OCI-LY1 (cell line): Measurements from ENCODE around the gene LACC1.

Source experiments
- H2AFZ ChIP-seq: fragments of 200-600 bp; sonication (generic), shearing (Covaris generic); 2 replicates; pipeline ENCODE4 v1.6.0; 2014; ENCODE audit warnings: antibody characterized with exemption, mild to moderate bottlenecking, low read length
- H3F3A ChIP-seq: fragments of 200-600 bp; sonication (generic), shearing (Covaris generic); 2 replicates; pipeline ENCODE4 v1.6.0; 2014; ENCODE audit warnings: mild to moderate bottlenecking, antibody characterized with exemption, low read length, moderate library complexity; ENCODE audit not compliant: insufficient read depth
- H3K27ac ChIP-seq: fragments of 200-600 bp; sonication (generic); 2 replicates; pipeline ENCODE4 v1.5.1; 2014; ENCODE audit warnings: low read length, mixed run types, mild to moderate bottlenecking, low read depth; ENCODE audit not compliant: poor library complexity, severe bottlenecking
- H3K27me3 ChIP-seq: fragments of 200-600 bp; sonication (generic); 2 replicates; pipeline ENCODE4 v1.6.0; 2014; ENCODE audit warnings: antibody characterized with exemption, mild to moderate bottlenecking, low read length, moderate library complexity; ENCODE audit not compliant: insufficient read depth
- H3K36me3 ChIP-seq: fragments of 200-600 bp; sonication (generic); 2 replicates; pipeline ENCODE4 v1.6.1; 2014; ENCODE audit warnings: mild to moderate bottlenecking, antibody characterized with exemption, low read length, moderate library complexity, mixed read lengths; ENCODE audit not compliant: insufficient read depth
- H3K4me1 ChIP-seq: fragments of 200-600 bp; sonication (generic); 2 replicates; pipeline ENCODE4 v1.5.1; 2014; ENCODE audit warnings: mild to moderate bottlenecking, low read length, moderate library complexity; ENCODE audit not compliant: insufficient read depth, severe bottlenecking
- H3K4me2 ChIP-seq: fragments of 200-600 bp; sonication (generic), shearing (Covaris generic); 2 replicates; pipeline ENCODE4 v1.6.1; 2014; ENCODE audit warnings: low read length
- H3K4me3 ChIP-seq: fragments of 200-600 bp; sonication (generic); 2 replicates; pipeline ENCODE4 v1.5.1; 2014; ENCODE audit warnings: low read length, low read depth, mild to moderate bottlenecking, mixed read lengths; ENCODE audit not compliant: poor library complexity, severe bottlenecking
- H3K79me2 ChIP-seq: fragments of 200-600 bp; shearing (Covaris generic); 2 replicates; pipeline ENCODE4 v1.6.1; 2016; ENCODE audit warnings: mixed run types, low read length, mixed read lengths; ENCODE audit not compliant: insufficient read depth
- H3K9ac ChIP-seq: fragments of 200-600 bp; sonication (generic), shearing (Covaris generic); 2 replicates; pipeline ENCODE4 v1.6.1; 2014; ENCODE audit warnings: mild to moderate bottlenecking, low read length, mixed read lengths
- H3K9me2 ChIP-seq: fragments of 200-600 bp; sonication (generic), shearing (Covaris generic); 2 replicates; pipeline ENCODE4 v1.6.1; 2014; ENCODE audit warnings: low read depth, mild to moderate bottlenecking, low read length, mixed read lengths
- H3K9me3 ChIP-seq: fragments of 200-600 bp; shearing (Covaris generic); 2 replicates; pipeline ENCODE4 v1.6.1; 2014; ENCODE audit warnings: low read length, mixed read lengths
- H4K20me1 ChIP-seq: fragments of 200-600 bp; sonication (generic), shearing (Covaris generic); 2 replicates; pipeline ENCODE4 v1.6.0; 2016; ENCODE audit warnings: mild to moderate bottlenecking, low read length; ENCODE audit not compliant: insufficient read depth
- EZH2 ChIP-seq: fragments of 200-600 bp; sonication (generic), shearing (Covaris generic); IDR thresholded peaks from 2 replicates; pipeline ENCODE4 v1.8.0; 2017; ENCODE audit warnings: borderline replicate concordance, mixed run types, mild to moderate bottlenecking, antibody characterized with exemption, low read length, moderate library complexity, mixed read lengths
- TF ChIP-seq, protein P1 (sequence below): fragments of 200-600 bp; sonication (generic), shearing (Covaris generic); IDR thresholded peaks from 2 replicates; pipeline ENCODE4 v1.5.1; 2017; ENCODE audit warnings: mild to moderate bottlenecking, antibody characterized with exemption, low read length, moderate library complexity, mixed read lengths

Gene LACC1

DNA sequence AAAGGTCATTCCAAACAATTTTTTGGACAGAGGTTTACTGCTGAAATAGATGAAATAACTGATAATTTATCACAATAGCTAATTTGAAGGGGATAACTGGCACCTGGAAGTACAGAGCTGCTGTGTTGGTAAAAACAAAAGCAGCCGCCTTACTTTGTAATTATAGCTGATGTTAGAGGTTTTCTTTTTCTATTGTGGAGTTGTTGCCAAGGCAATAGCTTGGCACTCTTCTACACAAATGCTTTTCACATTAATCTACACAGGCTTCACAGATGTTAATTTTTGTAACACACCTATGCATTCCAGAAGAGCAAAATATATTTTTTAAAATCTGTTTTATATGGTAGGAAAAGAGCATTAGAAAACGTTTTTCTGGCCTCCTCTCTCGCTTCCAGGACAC lies 56.9 kb downstream of the LACC1 start:
- Histone ChIP-seq H2AFZ (no peak overlapping the region), H3K4me2 (no peak overlapping the region)

DNA sequence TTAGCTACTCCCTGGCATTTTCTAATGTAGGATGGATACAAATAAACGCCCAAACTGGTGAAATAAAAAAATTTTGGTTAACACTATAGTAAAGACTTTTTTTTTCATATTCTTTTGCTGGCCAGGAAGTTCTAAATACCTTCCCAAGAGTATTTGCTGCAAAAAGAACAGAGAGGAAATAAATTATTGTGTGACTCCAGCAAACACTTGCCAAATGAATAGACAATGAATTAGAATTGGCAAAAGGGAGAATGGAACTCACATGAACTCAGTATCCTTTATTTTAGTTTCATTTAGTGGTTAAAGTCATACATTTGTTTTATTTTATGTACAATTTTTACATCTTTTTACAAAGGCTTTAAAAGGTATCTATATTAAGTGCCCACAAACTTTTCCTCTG lies 58.1 kb downstream of the LACC1 start:
- H3K4me3 ChIP-seq = no peak overlapping the region
- no peaks in the 10 kb centered on the region for H3K4me1 ChIP-seq
- no peak overlapping the region for H3K9ac ChIP-seq
- H3F3A ChIP-seq = no peaks in the 10 kb centered on the region
- no peaks in the 10 kb centered on the region for H3K9me3 ChIP-seq
- no peaks in the 10 kb centered on the region for H3K79me2 ChIP-seq
- no peak overlapping the region for H3K27ac ChIP-seq
- no peaks in the 10 kb centered on the region for H4K20me1 ChIP-seq
- H3K27me3 ChIP-seq = no peaks in the 10 kb centered on the region
- no peak overlapping the region for H2AFZ ChIP-seq
- no peaks in the 10 kb centered on the region for H3K36me3 ChIP-seq
- TF ChIP-seq, protein P1, sequence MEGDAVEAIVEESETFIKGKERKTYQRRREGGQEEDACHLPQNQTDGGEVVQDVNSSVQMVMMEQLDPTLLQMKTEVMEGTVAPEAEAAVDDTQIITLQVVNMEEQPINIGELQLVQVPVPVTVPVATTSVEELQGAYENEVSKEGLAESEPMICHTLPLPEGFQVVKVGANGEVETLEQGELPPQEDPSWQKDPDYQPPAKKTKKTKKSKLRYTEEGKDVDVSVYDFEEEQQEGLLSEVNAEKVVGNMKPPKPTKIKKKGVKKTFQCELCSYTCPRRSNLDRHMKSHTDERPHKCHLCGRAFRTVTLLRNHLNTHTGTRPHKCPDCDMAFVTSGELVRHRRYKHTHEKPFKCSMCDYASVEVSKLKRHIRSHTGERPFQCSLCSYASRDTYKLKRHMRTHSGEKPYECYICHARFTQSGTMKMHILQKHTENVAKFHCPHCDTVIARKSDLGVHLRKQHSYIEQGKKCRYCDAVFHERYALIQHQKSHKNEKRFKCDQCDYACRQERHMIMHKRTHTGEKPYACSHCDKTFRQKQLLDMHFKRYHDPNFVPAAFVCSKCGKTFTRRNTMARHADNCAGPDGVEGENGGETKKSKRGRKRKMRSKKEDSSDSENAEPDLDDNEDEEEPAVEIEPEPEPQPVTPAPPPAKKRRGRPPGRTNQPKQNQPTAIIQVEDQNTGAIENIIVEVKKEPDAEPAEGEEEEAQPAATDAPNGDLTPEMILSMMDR = no peak
- TF ChIP-seq EZH2 = no peak
- no peak overlapping the region for H3K4me2 ChIP-seq
- H3K9me2 ChIP-seq = no peaks in the 10 kb centered on the region

More for the DNA sequence above, 56.9 kb downstream of the LACC1 start:
- Histone ChIP-seq H3K9me2 (no peaks in the 10 kb centered on the region), H4K20me1 (no peaks in the 10 kb centered on the region), H3K27ac (no peak overlapping the region), H3K4me3 (no peak overlapping the region), H3K27me3 (no peaks in the 10 kb centered on the region), H3K4me1 (no peaks in the 10 kb centered on the region), H3K36me3 (no peaks in the 10 kb centered on the region), H3K79me2 (no peaks in the 10 kb centered on the region), H3K9ac (no peak overlapping the region), H3F3A (no peaks in the 10 kb centered on the region), H3K9me3 (no peaks in the 10 kb centered on the region)
- no peak for TF ChIP-seq EZH2
- TF ChIP-seq, protein P1 = no peak

DNA sequence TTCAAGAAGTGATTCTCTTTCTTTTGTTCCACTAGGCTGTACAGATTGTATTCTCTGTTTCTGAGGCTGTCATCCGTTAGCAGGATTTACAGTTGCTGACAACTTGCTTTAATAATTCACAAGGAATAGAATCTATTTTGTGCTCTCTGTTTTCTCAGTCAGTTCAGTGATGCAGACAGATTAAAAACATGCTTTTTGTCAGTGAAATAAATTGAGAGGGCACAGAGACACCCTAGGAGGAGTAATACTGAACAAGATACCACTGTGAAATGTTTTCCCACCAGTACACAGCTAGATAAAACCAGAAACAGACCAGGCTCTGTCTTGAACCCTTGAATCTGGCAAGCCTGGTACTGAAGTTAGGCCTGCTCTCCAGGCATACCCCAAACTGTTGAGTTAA lies 58.7 kb downstream of the LACC1 start:
- Histone ChIP-seq H3K9me2 (no peaks in the 10 kb centered on the region), H4K20me1 (no peaks in the 10 kb centered on the region), H3K4me1 (no peaks in the 10 kb centered on the region), H3K36me3 (no peaks in the 10 kb centered on the region), H2AFZ (no peak overlapping the region), H3F3A (no peaks in the 10 kb centered on the region), H3K27ac (no peak overlapping the region), H3K4me3 (no peak overlapping the region), H3K9ac (no peak overlapping the region), H3K79me2 (no peaks in the 10 kb centered on the region), H3K27me3 (no peaks in the 10 kb centered on the region), H3K9me3 (no peaks in the 10 kb centered on the region), H3K4me2 (no peak overlapping the region)
- TF ChIP-seq, protein P1 = no peak
- TF ChIP-seq EZH2 = no peak
